ENCODE results near the gene UMODL1.

DNA sequence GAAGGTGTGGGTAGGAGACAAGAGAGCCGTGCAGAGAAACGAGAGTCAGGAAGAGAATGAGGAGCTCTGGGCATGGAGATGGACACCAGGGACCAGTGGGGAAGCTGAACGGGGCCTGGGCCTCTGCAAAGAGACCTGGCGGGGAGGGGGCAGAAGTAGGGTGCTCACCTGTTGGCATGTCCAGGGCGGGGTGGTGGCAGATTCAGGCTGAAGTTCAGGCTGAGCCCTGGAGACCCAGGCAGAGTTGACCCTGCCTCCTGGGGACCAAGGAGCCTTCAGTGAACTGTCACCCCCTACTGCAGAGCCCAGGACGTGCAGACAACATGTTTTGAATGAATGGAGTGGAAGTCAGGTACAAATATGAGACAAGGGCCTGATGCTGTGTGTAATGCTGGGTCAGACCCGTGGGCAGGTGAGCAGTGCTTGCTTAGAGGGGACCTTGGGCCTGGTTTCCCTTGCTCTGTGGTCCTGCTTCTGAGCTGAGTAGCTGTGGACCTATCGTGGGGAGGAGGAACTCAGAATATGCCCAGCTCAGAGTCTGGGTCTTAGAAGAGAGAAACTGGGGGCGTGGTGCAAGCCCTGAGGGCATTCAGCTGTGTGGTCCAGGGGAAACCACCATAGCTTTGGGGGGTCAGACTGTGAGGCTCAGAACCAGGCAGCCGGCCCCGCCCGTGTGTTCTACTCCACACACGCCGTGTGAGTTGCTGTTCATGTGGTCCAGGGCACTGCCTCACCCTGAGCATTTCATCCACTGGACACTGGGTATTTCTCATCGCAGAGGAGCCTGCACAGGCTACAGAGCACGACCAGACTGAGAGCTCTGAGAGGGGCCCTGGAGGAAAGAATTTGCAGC, 21.3 kb upstream of the UMODL1 start:
- TF ChIP-seq POLR2A (IDR thresholded peaks at IDR 0.05) (no peak), POLR2AphosphoS5 (IDR thresholded peaks at IDR 0.05) (no peak)
